Heart left ventricle (tissue), 16 donors: ENCODE measurements around the gene AFTPH. TPM values are rescaled to one million over a fixed set of nuclear protein-coding genes. Genes with fewer than 3 reads are reported as not detected.

ENCODE experiments used
- ATAC-seq, 4 donors: fragments of 200-7000 bp; cut with Tn5 transposase; one replicate each; pipeline ENCODE4 v1.9.1; 2020 to 2022; ENCODE audit warnings: moderate library complexity in 4 of 4, mild to moderate bottlenecking in 3 of 4, moderate number of reproducible peaks in 1 of 4
- DNase-seq, 5 donors: peaks; one replicate each; pipeline ENCODE4 v3.0.0-alpha.2; 2020
- H3K27ac ChIP-seq, 12 donors: fragments of 200-600 bp; sonication (generic) in 4 of 12; one replicate each; pipeline versions ENCODE4 v1.5.0 to v1.8.0; 2016 to 2022; ENCODE audit warnings: mild to moderate bottlenecking in 2 of 12
- H3K27me3 ChIP-seq, 9 donors: fragments of 200-600 bp; sonication (generic) in 2 of 9; one replicate each; pipeline versions ENCODE4 v1.5.1 to v1.8.0; 2016 to 2022; ENCODE audit warnings: mild to moderate bottlenecking in 3 of 9
- H3K36me3 ChIP-seq, 9 donors: fragments of 200-600 bp; sonication (generic) in 2 of 9; one replicate each; pipeline versions ENCODE4 v1.5.0 to v1.8.0; 2018 to 2022; ENCODE audit warnings: mild to moderate bottlenecking in 2 of 9
- H3K4me1 ChIP-seq, 12 donors: fragments of 200-600 bp; sonication (generic) in 4 of 12; one replicate each; pipeline versions ENCODE4 v1.5.0 to v1.8.0; 2016 to 2022; ENCODE audit warnings: mild to moderate bottlenecking in 3 of 12
- H3K4me3 ChIP-seq, 12 donors: fragments of 200-600 bp; sonication (generic) in 4 of 12; one replicate each; pipeline versions ENCODE4 v1.5.0 to v1.8.0; 2017 to 2022; ENCODE audit warnings: mild to moderate bottlenecking in 9 of 12, moderate library complexity in 4 of 12
- H3K9me3 ChIP-seq, 12 donors: fragments of 200-600 bp; sonication (generic) in 4 of 12; one replicate each; pipeline versions ENCODE4 v1.5.0 to v1.8.0; 2016 to 2022; ENCODE audit warnings: mild to moderate bottlenecking in 1 of 12
- CTCF ChIP-seq, 12 donors: fragments of 200-600 bp; sonication (generic) in 4 of 12; IDR thresholded peaks; one replicate each; pipeline versions ENCODE4 v1.5.0 to v1.8.0; 2018 to 2022; ENCODE audit warnings: antibody characterized with exemption in 12 of 12, mild to moderate bottlenecking in 5 of 12
- POLR2A ChIP-seq, 2 donors: fragments of 450-650 bp; IDR thresholded peaks; one replicate each; pipeline ENCODE4 v1.6.1; 2017; ENCODE audit warnings: antibody characterized with exemption in 2 of 2, mild to moderate bottlenecking in 2 of 2, moderate library complexity in 2 of 2
- WGBS, 4 donors: extraction: QIAGEN DNeasy Blood & Tissue Kit in 2 of 4; methylation state at CpG; one replicate each; pipeline versions ENCODE4 v1.1.5 to v1.1.7; 2013 to 2018; 5-methylcytosine and 5-hydroxymethylcytosine counted together
- intact Hi-C, 10 donors: fragments of 100-400 bp; cut with DNase I; formaldehyde crosslinking; loops; one replicate each; pipeline versions ENCODE4 v1.11.1 to v1.14.2; 2022
- polyA plus RNA-seq, 2 donors: library from polyadenylated mRNA; stranded (reverse); fragments of 200-250 nt; gene quantifications; one replicate each; pipeline ENCODE4 v1.2.3, GENCODE V29; 2013
- total RNA-seq, 9 donors: library from RNA; depleted of rRNA in 2 of 9; stranded (reverse); fragments of >200 nt in 2 of 9; fragmentation: NEBNext Ultra II Directional in 3 of 9; extraction: Animal tissue kit (Norgen Biotek cat#: 25700) in 3 of 9; gene quantifications; one replicate each; pipeline versions ENCODE4 v1.1.0 to v1.2.4, GENCODE V29; 2016 to 2023
- donor health status: ischemic (EF 13 %, LVEDD 7.1; RV severe dilation, severe dysfunction).
- donor health status: healthy with polysubstance abuse.
- donor health status: DM: no; HTN: yes; CAD: no.
- donor health status: DM: no; HTN: no; CAD: no.
- donor health status: ischemic (EF 25% LVEDD 6.9; RV normal size, moderate dysfunction).
- donor health status: ischemic (EF 25% LVEDD 5.7; RV mildly dilated, moderate dysfunction).
- donor health status: healthy.
- donor health status: DM: yes; HTN: yes; CAD: no.
- donor health status: ischemic (EF 35%, LVEDD 5.7; RV mildly dilated, moderate dysfunction).
- donor health status: nonischemic (EF 11% LVEDD 7.7; RV severe dilation, severe dysfunction).
- donor health status: DM: yes; HTN: yes; CAD: no.
- donor health status: PGD.
- donor health status: ischemic (EF 29% LVEDD 5.4; RV normal size, mild dysfunction).
- donor health status: nonischemic (EF 23%, LVEDD 6.1; RV moderate dilation, normal function).

Gene AFTPH
- total and polyA plus RNA-seq, 11 donors: 9.2 to 15.2 (median 10.7) TPM

- no peaks in the 10 kb centered on the region for H3K9me3 ChIP-seq
- H3K4me3 ChIP-seq: no peak overlapping the region
- TF ChIP-seq POLR2A (IDR thresholded peaks at IDR 0.05) (no peak), CTCF (IDR thresholded peaks at IDR 0.05) (no peak)
- H3K27ac ChIP-seq: peak overlapping the region in 1 of 12 donors; percentile 17
- DNase-seq (no peak), ATAC-seq (no peak)
- intact Hi-C loops: no loop called here
- H3K27me3 ChIP-seq: no peaks in the 10 kb centered on the region
- no peaks in the 10 kb centered on the region for H3K36me3 ChIP-seq
- H3K4me1 ChIP-seq: peaks cover 0 to 64% (median 3%) of the 10 kb centered on the region in 12 donors
Observed at GRCh38 chr2:64533882-64534281, 9.8 kb downstream of the AFTPH start.

GRCh38 chr2:64534363-64534762 lies 10.2 kb downstream of the AFTPH start:
- ATAC-seq: no peak
- no peaks in the 10 kb centered on the region for H3K27me3 ChIP-seq

GRCh38 chr2:64535024-64535423 lies 10.9 kb downstream of the AFTPH start:
- no peaks in the 10 kb centered on the region for H3K9me3 ChIP-seq
- no peak for ATAC-seq
- H3K36me3 ChIP-seq: no peaks in the 10 kb centered on the region
- intact Hi-C loops: no loop called here
- DNase-seq: no peak
- 93 to 100% (median 98%) methylated on average over 1 of the region's 1 CpG for WGBS, 4 donors
- TF ChIP-seq POLR2A (IDR thresholded peaks at IDR 0.05): no peak
- no peak for TF ChIP-seq CTCF (IDR thresholded peaks at IDR 0.05)
- H3K27ac ChIP-seq: no peak overlapping the region
- no peak overlapping the region for H3K4me3 ChIP-seq
- peaks cover 0 to 66% (median 4%) of the 10 kb centered on the region in 12 donors for H3K4me1 ChIP-seq
- no peaks in the 10 kb centered on the region for H3K27me3 ChIP-seq

More at GRCh38 chr2:64534363-64534762, 10.2 kb downstream of the AFTPH start:
- H3K4me1 ChIP-seq: peaks cover 0 to 66% (median 3%) of the 10 kb centered on the region in 12 donors
- TF ChIP-seq CTCF (IDR thresholded peaks at IDR 0.05): no peak
- 85 to 91% (median 88%) methylated on average over 3 of the region's 3 CpGs for WGBS, 4 donors
- H3K9me3 ChIP-seq: no peaks in the 10 kb centered on the region
- peak overlapping the region in 1 of 12 donors; percentile 17 for H3K27ac ChIP-seq
- intact Hi-C loops: no loop called here
- no peak overlapping the region for H3K4me3 ChIP-seq
- no peak for DNase-seq
- no peaks in the 10 kb centered on the region for H3K36me3 ChIP-seq

- H3K27me3 ChIP-seq: no peaks in the 10 kb centered on the region
- intact Hi-C loops: no loop called here
- DNase-seq (no peak), ATAC-seq (no peak)
- no peaks in the 10 kb centered on the region for H3K36me3 ChIP-seq
- H3K4me1 ChIP-seq: peaks cover 0 to 51% (median 4%) of the 10 kb centered on the region in 12 donors
- H3K27ac ChIP-seq: no peak overlapping the region
- TF ChIP-seq POLR2A (IDR thresholded peaks at IDR 0.05): no peak
- no peak for TF ChIP-seq CTCF (IDR thresholded peaks at IDR 0.05)
- H3K4me3 ChIP-seq: no peak overlapping the region
- H3K9me3 ChIP-seq: no peaks in the 10 kb centered on the region
- 93 to 98% (median 95%) methylated on average over 2 of the region's 2 CpGs for WGBS, 4 donors
Observed at GRCh38 chr2:64537991-64538390, 13.9 kb downstream of the AFTPH start.
